HepG2 (cell line): ENCODE measurements around the gene MAPK13. TPM values are rescaled to one million over a fixed set of nuclear protein-coding genes. Genes with fewer than 3 reads are reported as not detected.

ENCODE experiments used
- ASH2L ChIP-seq: fragments of 300-600, 200-600 bp; sonication (generic); IDR thresholded peaks from 2 replicates; pipeline ENCODE4 v1.7.0; 2017; ENCODE audit warnings: low read depth, mild to moderate bottlenecking, moderate library complexity, mixed read lengths, low read length; ENCODE audit not compliant: insufficient read length
- DMAP1 ChIP-seq: IDR thresholded peaks from 2 replicates; pipeline ENCODE4 v1.6.1; 2016
- FOXM1 ChIP-seq: sonication (generic); formaldehyde crosslinking; IDR thresholded peaks from 2 replicates; pipeline ENCODE4 v1.5.0; 2020; ENCODE audit warnings: missing genetic modification reagents
- HDAC1 ChIP-seq: sonication (generic); formaldehyde crosslinking; IDR thresholded peaks from 2 replicates; pipeline ENCODE4 v1.5.1; 2020; ENCODE audit warnings: mild to moderate bottlenecking, missing genetic modification reagents
- KAT7 ChIP-seq: IDR thresholded peaks from 2 replicates; pipeline ENCODE4 v1.6.1; 2018; ENCODE audit warnings: borderline replicate concordance, missing compliant biosample characterization
- KLF16 ChIP-seq, 2 experiments: sonication (generic) in 1 of 2; formaldehyde crosslinking in 1 of 2; IDR thresholded peaks; 2 replicates each; pipeline versions ENCODE4 v1.6.1 to v1.8.0; 2016 to 2023; ENCODE audit warnings: missing genetic modification reagents in 2 of 2, missing compliant biosample characterization in 1 of 2
- NFE2 ChIP-seq: sonication (generic); formaldehyde crosslinking; IDR thresholded peaks from 2 replicates; pipeline ENCODE4 v1.4.0; 2020; ENCODE audit warnings: missing genetic modification reagents
- RARA ChIP-seq: IDR thresholded peaks from 2 replicates; pipeline ENCODE4 v1.6.1; 2016; ENCODE audit warnings: missing genetic modification reagents, missing compliant biosample characterization
- RBAK ChIP-seq: sonication (generic); formaldehyde crosslinking; IDR thresholded peaks from 2 replicates; pipeline ENCODE4 v1.5.1; 2020; ENCODE audit warnings: mild to moderate bottlenecking, missing genetic modification reagents
- RCOR2 ChIP-seq: IDR thresholded peaks from 2 replicates; pipeline ENCODE4 v1.6.1; 2016; ENCODE audit warnings: missing biosample characterization, missing genetic modification reagents
- SRF ChIP-seq: IDR thresholded peaks from 2 replicates; pipeline ENCODE4 v1.6.1; 2011; ENCODE audit warnings: mild to moderate bottlenecking, low read depth, low read length, moderate library complexity
- TAF1 ChIP-seq: sonication (generic); formaldehyde crosslinking; IDR thresholded peaks from 2 replicates; pipeline ENCODE4 v1.4.0; 2020; ENCODE audit warnings: missing genetic modification reagents
- TCF12 ChIP-seq, 2 experiments: fragments of 450-650 bp in 1 of 2; sonication (generic) in 1 of 2; formaldehyde crosslinking in 1 of 2; IDR thresholded peaks; 2 replicates each; pipeline versions ENCODE4 v1.6.1 to v1.8.0; 2017 to 2022; ENCODE audit warnings: antibody characterized with exemption in 1 of 2, mild to moderate bottlenecking in 1 of 2, missing genetic modification reagents in 1 of 2, moderate library complexity in 1 of 2
- ZMYM2 ChIP-seq: sonication (generic); formaldehyde crosslinking; IDR thresholded peaks from 2 replicates; pipeline ENCODE4 v1.8.0; 2022; ENCODE audit warnings: mild to moderate bottlenecking, missing genetic modification reagents
- ZNF33A ChIP-seq: sonication (generic); formaldehyde crosslinking; IDR thresholded peaks from 2 replicates; pipeline ENCODE4 v1.5.1; 2020; ENCODE audit warnings: missing genetic modification reagents, mild to moderate bottlenecking, moderate library complexity, borderline replicate concordance
- ZNF740 ChIP-seq: sonication (generic); formaldehyde crosslinking; IDR thresholded peaks from 2 replicates; pipeline ENCODE4 v1.4.0; 2020; ENCODE audit warnings: missing genetic modification reagents
- polyA plus RNA-seq, 8 experiments: library from polyadenylated mRNA; depleted of rRNA in 3 of 8; stranded (reverse) in 7 of 8; unstranded in 1 of 8; fragments of >200 nt; fragmentation: Illumina TruSeq in 4 of 8; extraction: Trizol in 4 of 8; gene quantifications; 2 replicates each; pipeline versions ENCODE4 v1.2.1 to v1.2.3, GENCODE V29; 2011 to 2016; ENCODE audit warnings: low read depth in 4 of 8, missing spikeins in 1 of 8, mixed read lengths in 1 of 8; ENCODE audit not compliant: insufficient read depth in 1 of 8
- total RNA-seq, 5 experiments: library from RNA; depleted of rRNA; stranded (reverse); fragments of >200 nt; fragmentation: Illumina TruSeq; extraction: Trizol; gene quantifications; 2 replicates each; pipeline ENCODE4 v1.2.3, GENCODE V29; 2016; ENCODE audit warnings: low read depth in 1 of 5
- TF ChIP-seq, protein P1 (sequence below): sonication (generic); formaldehyde crosslinking; IDR thresholded peaks from 2 replicates; pipeline ENCODE4 v1.4.0; 2020; ENCODE audit warnings: missing genetic modification reagents, mild to moderate bottlenecking, borderline replicate concordance
- TF ChIP-seq, protein P2 (sequence below): sonication (generic); formaldehyde crosslinking; IDR thresholded peaks from 2 replicates; pipeline ENCODE4 v1.5.1; 2020; ENCODE audit warnings: missing genetic modification reagents, mild to moderate bottlenecking, borderline replicate concordance
- TF ChIP-seq, protein P3 (sequence below): sonication (generic); formaldehyde crosslinking; IDR thresholded peaks from 2 replicates; pipeline ENCODE4 v1.8.1; 2023; ENCODE audit warnings: mild to moderate bottlenecking, missing genetic modification reagents
- TF ChIP-seq, protein P4 (sequence below): sonication (generic); formaldehyde crosslinking; conservative IDR thresholded peaks from 2 replicates; pipeline ENCODE4 v1.4.0; 2020; ENCODE audit warnings: missing genetic modification reagents
- TF ChIP-seq, protein P5 (sequence below): sonication (generic); formaldehyde crosslinking; IDR thresholded peaks from 2 replicates; pipeline ENCODE4 v1.5.0; 2020; ENCODE audit warnings: mild to moderate bottlenecking, missing genetic modification reagents
- TF ChIP-seq, protein P6 (sequence below): sonication (generic); formaldehyde crosslinking; IDR thresholded peaks from 2 replicates; pipeline ENCODE4 v1.5.0; 2020; ENCODE audit warnings: missing genetic modification reagents

The MAPK13 gene
- total and polyA plus RNA-seq, 2 of the 13 experiments (the other 11 are each of a cell fraction or from before 2014, with no cell fraction given): 12.7 to 43.4 TPM

DNA sequence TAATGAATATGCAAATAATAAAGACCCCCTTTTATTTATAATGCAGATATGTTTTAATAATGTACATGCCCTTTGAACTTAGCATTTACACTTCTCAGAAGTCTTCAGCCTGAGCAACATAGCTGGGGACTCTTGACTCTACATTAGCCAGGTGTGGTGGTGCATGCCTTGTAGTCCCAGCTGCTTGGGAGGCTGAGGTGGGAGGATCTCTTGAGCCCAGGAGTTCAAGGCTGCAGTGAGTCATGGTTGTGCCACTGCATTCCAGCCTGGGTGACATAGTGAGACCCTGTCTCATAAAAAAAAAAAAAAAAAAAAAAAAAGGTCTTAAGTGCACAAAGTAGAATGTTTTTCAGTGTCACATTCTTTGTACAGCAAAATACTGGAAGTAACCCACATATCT is 17.3 kb upstream of the MAPK13 start (continued):
- TF ChIP-seq, protein P1, sequence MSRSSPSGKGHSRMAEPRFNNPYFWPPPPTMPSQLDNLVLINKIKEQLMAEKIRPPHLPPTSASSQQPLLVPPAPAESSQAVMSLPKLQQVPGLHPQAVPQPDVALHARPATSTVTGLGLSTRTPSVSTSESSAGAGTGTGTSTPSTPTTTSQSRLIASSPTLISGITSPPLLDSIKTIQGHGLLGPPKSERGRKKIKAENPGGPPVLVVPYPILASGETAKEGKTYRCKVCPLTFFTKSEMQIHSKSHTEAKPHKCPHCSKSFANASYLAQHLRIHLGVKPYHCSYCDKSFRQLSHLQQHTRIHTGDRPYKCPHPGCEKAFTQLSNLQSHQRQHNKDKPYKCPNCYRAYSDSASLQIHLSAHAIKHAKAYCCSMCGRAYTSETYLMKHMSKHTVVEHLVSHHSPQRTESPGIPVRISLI (CRISPR knock-in tag): peak; percentile 69; the same call in 1 of the 2 replicates
- TF ChIP-seq RBAK (CRISPR knock-in tag) (no peak), KLF16 (CRISPR knock-in tag; IDR thresholded peaks at IDR 0.05) (no peak), TCF12 (IDR thresholded peaks at IDR 0.05) (no peak), TCF12 (CRISPR knock-in tag; IDR thresholded peaks at IDR 0.05) (no peak), RCOR2 (CRISPR knock-in tag) (0 out of 2 replicates have a peak, but pooled peaks have one; percentile 51), SRF (no peak), NFE2 (CRISPR knock-in tag) (no peak), KAT7 (CRISPR knock-in tag) (no peak), DMAP1 (no peak), RARA (CRISPR knock-in tag) (0 out of 2 replicates have a peak, but pooled peaks have one; percentile 21), ZNF740 (CRISPR knock-in tag) (no peak), ZMYM2 (CRISPR knock-in tag) (0 out of 2 replicates have a peak, but pooled peaks have one; percentile 41), ASH2L (no peak), HDAC1 (CRISPR knock-in tag) (no peak), TAF1 (CRISPR knock-in tag) (no peak), FOXM1 (no peak), ZNF33A (no peak)
- TF ChIP-seq, protein P2, sequence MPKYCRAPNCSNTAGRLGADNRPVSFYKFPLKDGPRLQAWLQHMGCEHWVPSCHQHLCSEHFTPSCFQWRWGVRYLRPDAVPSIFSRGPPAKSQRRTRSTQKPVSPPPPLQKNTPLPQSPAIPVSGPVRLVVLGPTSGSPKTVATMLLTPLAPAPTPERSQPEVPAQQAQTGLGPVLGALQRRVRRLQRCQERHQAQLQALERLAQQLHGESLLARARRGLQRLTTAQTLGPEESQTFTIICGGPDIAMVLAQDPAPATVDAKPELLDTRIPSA: no peak
- TF ChIP-seq, protein P3, sequence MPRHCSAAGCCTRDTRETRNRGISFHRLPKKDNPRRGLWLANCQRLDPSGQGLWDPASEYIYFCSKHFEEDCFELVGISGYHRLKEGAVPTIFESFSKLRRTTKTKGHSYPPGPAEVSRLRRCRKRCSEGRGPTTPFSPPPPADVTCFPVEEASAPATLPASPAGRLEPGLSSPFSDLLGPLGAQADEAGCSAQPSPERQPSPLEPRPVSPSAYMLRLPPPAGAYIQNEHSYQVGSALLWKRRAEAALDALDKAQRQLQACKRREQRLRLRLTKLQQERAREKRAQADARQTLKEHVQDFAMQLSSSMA (CRISPR knock-in tag): no peak
- TF ChIP-seq, protein P4, sequence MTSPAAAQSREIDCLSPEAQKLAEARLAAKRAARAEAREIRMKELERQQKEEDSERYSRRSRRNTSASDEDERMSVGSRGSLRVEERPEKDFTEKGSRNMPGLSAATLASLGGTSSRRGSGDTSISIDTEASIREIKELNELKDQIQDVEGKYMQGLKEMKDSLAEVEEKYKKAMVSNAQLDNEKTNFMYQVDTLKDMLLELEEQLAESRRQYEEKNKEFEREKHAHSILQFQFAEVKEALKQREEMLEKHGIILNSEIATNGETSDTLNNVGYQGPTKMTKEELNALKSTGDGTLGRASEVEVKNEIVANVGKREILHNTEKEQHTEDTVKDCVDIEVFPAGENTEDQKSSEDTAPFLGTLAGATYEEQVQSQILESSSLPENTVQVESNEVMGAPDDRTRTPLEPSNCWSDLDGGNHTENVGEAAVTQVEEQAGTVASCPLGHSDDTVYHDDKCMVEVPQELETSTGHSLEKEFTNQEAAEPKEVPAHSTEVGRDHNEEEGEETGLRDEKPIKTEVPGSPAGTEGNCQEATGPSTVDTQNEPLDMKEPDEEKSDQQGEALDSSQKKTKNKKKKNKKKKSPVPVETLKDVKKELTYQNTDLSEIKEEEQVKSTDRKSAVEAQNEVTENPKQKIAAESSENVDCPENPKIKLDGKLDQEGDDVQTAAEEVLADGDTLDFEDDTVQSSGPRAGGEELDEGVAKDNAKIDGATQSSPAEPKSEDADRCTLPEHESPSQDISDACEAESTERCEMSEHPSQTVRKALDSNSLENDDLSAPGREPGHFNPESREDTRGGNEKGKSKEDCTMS: no peak
- TF ChIP-seq, protein P5, sequence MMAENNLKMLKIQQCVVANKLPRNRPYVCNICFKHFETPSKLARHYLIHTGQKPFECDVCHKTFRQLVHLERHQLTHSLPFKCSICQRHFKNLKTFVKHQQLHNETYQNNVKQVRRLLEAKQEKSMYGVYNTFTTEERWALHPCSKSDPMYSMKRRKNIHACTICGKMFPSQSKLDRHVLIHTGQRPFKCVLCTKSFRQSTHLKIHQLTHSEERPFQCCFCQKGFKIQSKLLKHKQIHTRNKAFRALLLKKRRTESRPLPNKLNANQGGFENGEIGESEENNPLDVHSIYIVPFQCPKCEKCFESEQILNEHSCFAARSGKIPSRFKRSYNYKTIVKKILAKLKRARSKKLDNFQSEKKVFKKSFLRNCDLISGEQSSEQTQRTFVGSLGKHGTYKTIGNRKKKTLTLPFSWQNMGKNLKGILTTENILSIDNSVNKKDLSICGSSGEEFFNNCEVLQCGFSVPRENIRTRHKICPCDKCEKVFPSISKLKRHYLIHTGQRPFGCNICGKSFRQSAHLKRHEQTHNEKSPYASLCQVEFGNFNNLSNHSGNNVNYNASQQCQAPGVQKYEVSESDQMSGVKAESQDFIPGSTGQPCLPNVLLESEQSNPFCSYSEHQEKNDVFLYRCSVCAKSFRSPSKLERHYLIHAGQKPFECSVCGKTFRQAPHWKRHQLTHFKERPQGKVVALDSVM: peak; percentile 86
- TF ChIP-seq, protein P6, sequence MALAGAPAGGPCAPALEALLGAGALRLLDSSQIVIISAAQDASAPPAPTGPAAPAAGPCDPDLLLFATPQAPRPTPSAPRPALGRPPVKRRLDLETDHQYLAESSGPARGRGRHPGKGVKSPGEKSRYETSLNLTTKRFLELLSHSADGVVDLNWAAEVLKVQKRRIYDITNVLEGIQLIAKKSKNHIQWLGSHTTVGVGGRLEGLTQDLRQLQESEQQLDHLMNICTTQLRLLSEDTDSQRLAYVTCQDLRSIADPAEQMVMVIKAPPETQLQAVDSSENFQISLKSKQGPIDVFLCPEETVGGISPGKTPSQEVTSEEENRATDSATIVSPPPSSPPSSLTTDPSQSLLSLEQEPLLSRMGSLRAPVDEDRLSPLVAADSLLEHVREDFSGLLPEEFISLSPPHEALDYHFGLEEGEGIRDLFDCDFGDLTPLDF (CRISPR knock-in tag): no peak
